ENCODE data around the gene CSTF2T.

DNA sequence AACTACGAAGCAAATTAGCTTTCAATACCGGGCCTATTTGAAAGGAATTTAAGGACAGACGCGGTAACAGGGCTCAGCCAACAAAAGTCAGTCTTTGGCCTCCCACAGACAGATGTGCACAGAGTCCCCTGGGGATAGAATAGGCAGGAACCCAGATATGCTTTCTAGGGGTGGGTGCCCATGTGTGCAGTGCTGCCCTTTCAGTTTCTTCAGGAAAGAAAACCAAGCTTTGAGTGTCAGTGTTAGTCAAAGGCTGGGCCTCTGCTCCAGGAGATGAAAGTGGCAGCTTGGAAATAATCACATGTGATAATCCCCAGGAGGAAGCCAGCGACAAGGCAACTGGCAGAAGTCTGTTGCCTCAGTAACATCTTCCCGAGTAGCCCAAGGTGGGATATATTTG, 43.8 kb upstream of the CSTF2T start:
- TF ChIP-seq, protein P1, sequence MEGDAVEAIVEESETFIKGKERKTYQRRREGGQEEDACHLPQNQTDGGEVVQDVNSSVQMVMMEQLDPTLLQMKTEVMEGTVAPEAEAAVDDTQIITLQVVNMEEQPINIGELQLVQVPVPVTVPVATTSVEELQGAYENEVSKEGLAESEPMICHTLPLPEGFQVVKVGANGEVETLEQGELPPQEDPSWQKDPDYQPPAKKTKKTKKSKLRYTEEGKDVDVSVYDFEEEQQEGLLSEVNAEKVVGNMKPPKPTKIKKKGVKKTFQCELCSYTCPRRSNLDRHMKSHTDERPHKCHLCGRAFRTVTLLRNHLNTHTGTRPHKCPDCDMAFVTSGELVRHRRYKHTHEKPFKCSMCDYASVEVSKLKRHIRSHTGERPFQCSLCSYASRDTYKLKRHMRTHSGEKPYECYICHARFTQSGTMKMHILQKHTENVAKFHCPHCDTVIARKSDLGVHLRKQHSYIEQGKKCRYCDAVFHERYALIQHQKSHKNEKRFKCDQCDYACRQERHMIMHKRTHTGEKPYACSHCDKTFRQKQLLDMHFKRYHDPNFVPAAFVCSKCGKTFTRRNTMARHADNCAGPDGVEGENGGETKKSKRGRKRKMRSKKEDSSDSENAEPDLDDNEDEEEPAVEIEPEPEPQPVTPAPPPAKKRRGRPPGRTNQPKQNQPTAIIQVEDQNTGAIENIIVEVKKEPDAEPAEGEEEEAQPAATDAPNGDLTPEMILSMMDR (IDR thresholded peaks at IDR 0.05), result no peak
- TF ChIP-seq POLR2A (IDR thresholded peaks at IDR 0.05) (no peak), POLR2AphosphoS5 (IDR thresholded peaks at IDR 0.05) (no peak)
